Astrocyte of the cerebellum (primary cell): ENCODE results near the gene ZMYND12.
A peak's percentile ranks its signal among the peaks of the same experiment; 100 is the strongest.

Experiments
- DNase-seq: peaks from one replicate; pipeline ENCODE4 v3.0.0-alpha.2; 2011; ENCODE audit warnings: low read depth
- H3K4me3 ChIP-seq: 2 replicates; pipeline ENCODE4 v1.5.1; 2011; ENCODE audit warnings: mild to moderate bottlenecking, low read depth, low read length, moderate library complexity
- CTCF ChIP-seq: IDR thresholded peaks from 2 replicates; pipeline ENCODE4 v1.5.1; 2012; ENCODE audit warnings: low read length, low read depth, moderate library complexity, mild to moderate bottlenecking; ENCODE audit errors: missing control alignments
- in situ Hi-C: cut with HindIII; loops from 2 replicates; pipeline ENCODE4 v1.10.0; 2017; ENCODE audit warnings: low sequenced_read_pairs

The ZMYND12 gene

GRCh38 chr1:42420911-42421585, 34.8 kb downstream of the ZMYND12 start:
- in situ Hi-C loops: no loop called here
- no peak overlapping the region for H3K4me3 ChIP-seq
- DNase-seq: peak; percentile 93
- no peak for TF ChIP-seq CTCF

GRCh38 chr1:42420121-42420520, 35.7 kb downstream of the ZMYND12 start:
- no peak for TF ChIP-seq CTCF
- in situ Hi-C loops: no loop called here
- no peak overlapping the region for H3K4me3 ChIP-seq
- no peak for DNase-seq

GRCh38 chr1:42419126-42419821, 36.5 kb downstream of the ZMYND12 start:
- no peak for DNase-seq
- no peak overlapping the region for H3K4me3 ChIP-seq
- in situ Hi-C loops: no loop called here
- no peak for TF ChIP-seq CTCF

- DNase-seq: no peak
- H3K4me3 ChIP-seq: no peak overlapping the region
- TF ChIP-seq CTCF: no peak
- in situ Hi-C loops: no loop called here
Measured at GRCh38 chr1:42418516-42418915, 37.3 kb downstream of the ZMYND12 start.

GRCh38 chr1:42417166-42417565, 38.7 kb downstream of the ZMYND12 start:
- DNase-seq: no peak
- TF ChIP-seq CTCF: no peak
- no peak overlapping the region for H3K4me3 ChIP-seq
- in situ Hi-C loops: no loop called here

- TF ChIP-seq CTCF: no peak
- no peak overlapping the region for H3K4me3 ChIP-seq
- in situ Hi-C loops: no loop called here
- no peak for DNase-seq
Measured at GRCh38 chr1:42414551-42415496, 41.0 kb downstream of the ZMYND12 start.
